ENCODE measurements around the gene CSH1.
A peak's percentile ranks its signal among the peaks of the same experiment; 100 is the strongest.
"Not testable (repeated sequence)": the region's sequence is repeated elsewhere in the genome, so short reads cannot be mapped to it uniquely, and the experiment has no call there.

The CSH1 gene

DNA sequence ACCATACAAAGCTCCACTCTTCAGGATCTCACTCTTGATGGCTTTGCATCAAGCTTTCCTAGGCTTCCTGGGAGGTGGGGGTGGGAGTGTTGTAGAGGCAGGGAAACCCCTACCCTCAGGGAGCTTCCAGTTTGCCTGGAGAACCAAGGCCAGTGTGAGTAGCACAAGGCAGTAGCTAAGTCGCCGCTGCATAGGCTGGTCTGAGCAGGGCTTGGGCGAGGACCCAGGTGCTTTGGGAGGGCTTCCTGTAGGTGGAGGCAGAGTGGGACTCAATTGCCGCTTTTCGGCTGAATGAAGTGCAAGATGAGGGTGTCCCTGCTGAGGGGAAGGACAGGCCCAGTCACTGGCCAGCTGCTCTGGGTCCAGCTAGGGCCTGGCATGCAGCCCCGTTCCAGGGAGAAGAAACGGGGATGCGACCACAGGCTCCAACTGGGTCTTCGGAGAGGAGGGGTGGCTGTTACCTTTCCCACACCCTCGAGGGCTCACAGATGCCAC lies 31.8 kb upstream of the CSH1 start:
- DNase-seq, result no peak

DNA sequence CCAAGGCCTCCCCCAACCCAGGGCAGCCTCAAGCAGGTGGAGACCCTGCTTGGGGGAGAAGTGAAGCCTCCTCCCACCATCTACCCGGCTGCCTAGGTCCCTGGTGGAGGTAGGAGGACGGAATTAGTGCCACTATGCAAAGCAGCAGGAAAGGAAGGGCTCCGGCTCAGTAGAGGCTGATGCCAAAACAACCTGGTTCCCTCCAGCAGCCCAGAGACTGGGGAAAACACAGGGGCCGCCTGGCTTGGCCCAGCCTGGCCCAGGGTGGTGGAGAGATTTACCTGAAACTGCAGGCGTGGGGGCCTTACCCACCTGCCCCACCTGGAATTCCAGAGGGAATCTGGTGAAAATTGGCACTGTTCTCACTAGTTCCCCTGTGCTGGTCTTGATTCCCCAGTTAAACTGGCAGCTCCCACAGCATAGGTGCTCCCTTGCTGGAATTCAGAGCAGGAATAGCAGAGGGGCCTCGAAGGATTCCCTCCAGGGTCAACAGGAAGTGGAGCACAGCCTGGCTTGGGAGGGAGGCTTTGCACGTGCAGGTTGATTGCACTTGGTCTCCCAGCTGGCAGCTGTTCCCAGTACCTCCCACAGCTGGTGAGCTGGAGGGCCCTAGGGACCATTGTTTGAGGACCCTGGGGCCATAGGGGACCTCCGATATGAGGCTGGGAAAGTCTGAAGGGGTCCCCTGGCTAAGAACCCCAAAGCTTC lies 31.2 kb upstream of the CSH1 start:
- no peak for DNase-seq

DNA sequence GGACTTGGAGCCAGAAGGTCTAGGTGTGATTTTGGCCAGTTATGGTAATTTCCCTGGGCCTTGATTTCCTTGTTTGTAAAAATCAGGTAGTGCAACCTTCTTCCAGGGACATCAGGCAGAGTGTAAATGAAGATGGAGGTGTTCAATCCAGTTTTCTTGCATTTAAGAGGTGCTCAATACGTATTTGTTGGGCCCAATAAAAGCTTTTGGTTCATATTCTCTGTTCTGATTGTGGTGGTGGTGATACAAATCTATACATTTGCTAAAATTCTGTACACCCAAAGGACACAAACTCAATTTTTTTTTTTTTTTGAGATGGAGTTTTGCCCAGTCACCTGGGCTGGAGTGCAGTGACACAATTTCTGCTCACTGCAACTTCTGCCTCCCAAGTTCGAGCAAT lies 29.8 kb upstream of the CSH1 start:
- no peak for DNase-seq

DNA sequence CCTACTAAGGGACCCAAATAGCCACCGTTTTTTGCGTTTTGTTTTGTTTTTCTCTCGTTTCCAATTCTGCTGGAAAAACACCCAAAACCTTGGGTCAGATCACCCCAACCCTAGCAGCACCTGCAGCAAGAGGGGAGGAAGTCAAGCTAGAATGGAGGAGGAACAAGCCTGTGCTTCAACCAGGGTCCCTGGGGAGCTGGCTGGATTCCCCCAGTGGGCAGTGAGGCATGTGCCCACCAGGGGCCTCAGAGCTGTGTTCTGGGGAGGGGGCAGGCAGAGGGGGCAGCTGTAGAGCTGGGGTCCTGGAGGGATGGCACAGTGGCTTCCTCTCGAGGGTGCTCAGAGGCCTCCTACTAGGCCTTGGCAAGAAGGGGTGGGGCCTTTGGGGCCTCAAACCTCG lies 29.2 kb upstream of the CSH1 start:
- no peak for DNase-seq

DNA sequence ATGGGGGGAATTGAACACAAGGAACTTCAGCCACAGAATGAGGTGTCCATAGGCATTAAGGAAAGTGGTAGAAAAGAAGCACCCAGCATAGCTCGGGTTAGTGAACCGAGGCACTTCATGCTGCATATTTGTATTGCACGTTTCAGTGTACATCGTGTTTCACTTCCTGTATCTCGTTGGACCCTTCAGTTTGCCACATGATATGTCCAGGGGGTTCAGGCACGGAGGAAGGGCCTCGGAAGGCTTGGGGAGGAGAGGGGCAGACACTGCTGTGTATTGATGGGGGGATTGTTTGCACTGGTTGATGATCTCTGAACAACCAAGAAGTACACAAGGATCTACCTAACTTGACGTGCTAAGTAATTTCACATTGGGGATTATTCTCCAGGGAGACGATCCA lies 26.0 kb upstream of the CSH1 start:
- DNase-seq, result not testable (repeated sequence)

DNA sequence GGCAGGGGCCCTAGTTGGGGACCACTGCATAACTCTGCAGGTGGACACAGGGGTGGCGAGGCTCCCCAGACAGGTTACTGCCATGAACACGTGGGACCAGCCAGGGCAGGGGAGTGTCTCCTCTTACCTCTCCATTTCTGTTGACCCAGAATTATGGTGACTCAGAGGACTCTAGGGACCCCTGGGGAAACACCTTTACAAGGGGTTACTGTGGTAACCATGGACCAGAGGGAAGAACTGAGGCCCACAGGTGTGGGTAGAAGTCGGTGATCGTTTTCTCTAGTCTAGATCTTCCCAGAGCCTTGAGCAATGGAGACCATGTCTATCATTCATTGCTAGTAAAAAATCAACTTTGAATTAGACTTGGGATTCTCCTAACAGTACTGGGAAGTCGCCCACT lies 24.4 kb upstream of the CSH1 start:
- not testable (repeated sequence) for DNase-seq

DNA sequence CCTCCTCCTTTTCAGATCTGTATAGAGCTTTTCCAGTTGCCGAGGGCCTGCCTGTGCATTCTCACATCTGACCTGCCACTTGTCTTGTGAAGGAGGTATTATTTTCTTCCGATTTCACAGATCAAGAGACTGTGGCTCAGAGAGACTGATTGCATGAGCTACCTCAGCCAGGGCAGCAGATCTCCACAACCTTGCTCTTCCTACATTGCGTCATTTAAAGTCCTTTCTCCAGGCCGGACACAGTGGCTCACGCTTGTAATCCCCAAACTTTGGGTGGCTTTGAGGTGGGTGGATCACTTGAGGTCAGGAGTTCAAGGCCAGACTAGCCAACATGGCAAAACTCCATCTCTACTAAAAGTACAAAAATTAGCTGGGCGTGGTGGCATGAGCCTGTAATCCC lies 23.7 kb upstream of the CSH1 start:
- DNase-seq, result not testable (repeated sequence)

DNA sequence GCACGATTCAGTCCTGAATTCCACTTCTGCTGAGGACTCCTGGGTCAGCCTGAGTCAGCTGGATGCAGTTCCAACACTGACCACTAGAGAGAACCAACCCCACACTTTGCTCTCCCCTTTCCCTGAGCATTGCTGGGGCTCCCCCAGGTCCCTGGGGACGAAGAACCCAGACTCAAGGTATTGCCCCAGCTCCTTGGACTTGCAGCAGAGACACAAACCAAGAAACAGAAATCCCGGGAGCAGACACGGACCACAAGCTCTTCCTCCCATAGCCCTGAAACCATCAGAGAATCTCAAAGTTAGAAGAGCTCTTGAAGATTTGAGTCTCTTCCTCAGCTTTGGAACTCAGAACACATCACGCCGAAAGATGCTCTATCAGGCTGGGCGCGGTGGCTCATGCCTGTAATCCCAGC lies 22.9 kb upstream of the CSH1 start:
- peak; percentile 72 for DNase-seq

DNA sequence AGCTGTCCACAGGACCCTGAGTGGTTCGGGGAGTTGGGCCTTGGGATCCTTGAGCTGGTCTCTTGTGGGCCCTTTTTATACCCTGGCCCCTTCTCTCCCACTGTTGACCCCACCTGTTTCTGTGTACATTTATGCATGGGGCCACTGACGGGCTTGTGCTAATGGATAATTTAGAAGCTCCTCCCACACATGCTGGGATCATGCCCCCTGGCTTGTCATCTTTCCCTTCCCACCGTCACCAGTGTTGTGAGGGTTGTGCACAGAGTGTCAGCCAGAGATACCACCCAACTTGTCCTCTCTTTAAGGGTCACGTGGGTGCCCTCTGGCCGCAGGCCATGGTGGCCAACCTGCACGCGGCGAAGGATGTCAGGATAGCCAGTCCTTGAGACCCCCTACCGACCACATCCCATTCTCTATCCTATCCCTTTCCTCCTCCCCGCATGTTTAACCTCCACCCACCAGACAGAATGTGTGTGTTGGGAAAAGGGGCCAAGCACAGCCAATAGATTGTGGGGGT lies 22.5 kb upstream of the CSH1 start, which contains the start of gene GH1:
Gene GH1, minus strand, starts transcription at position 51 of the 517 bp plus-strand sequence. CDS start 63 bp downstream, outside the sequence.
- DNase-seq, result not testable (repeated sequence)

DNA sequence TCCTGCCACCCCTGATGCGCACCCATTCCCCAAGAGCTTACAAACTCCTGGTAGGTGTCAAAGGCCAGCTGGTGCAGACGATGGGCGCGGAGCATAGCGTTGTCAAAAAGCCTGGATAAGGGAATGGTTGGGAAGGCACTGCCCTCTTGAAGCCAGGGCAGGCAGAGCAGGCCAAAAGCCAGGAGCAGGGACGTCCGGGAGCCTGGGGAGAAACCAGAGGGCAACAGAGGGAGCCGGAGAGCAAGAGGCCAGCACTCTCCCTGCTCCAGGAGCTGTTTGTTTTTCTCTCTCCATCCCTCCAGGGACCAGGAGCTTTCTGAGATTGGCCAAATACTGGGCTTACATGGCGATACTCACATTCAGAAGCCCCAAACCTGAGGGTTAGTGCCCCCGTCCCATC lies 21.9 kb upstream of the CSH1 start:
- DNase-seq, result no peak

DNA sequence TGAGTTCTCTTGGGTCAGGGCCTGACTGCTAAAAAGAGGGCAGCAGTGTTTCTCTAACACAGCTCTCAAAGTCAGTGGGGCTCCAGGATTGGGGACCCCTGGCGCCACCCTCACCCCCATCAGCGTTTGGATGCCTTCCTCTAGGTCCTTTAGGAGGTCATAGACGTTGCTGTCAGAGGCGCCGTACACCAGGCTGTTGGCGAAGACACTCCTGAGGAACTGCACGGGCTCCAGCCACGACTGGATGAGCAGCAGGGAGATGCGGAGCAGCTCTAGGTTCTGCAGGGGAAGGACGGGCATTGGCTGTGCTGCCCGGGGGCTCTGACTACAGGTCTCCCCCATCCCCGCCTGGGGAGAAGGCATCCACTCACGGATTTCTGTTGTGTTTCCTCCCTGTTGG lies 21.3 kb upstream of the CSH1 start:
- DNase-seq, result no peak

DNA sequence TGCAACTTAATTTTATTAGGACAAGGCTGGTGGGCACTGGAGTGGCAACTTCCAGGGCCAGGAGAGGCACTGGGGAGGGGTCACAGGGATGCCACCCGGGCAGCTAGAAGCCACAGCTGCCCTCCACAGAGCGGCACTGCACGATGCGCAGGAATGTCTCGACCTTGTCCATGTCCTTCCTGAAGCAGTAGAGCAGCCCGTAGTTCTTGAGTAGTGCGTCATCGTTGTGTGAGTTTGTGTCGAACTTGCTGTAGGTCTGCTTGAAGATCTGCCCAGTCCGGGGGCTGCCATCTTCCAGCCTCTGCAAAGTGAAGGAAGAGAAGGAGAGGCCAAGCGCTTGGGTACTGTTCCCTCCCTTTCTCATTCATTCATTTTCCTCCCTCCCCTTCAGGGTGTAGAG lies 20.8 kb upstream of the CSH1 start:
- not testable (repeated sequence) for DNase-seq

DNA sequence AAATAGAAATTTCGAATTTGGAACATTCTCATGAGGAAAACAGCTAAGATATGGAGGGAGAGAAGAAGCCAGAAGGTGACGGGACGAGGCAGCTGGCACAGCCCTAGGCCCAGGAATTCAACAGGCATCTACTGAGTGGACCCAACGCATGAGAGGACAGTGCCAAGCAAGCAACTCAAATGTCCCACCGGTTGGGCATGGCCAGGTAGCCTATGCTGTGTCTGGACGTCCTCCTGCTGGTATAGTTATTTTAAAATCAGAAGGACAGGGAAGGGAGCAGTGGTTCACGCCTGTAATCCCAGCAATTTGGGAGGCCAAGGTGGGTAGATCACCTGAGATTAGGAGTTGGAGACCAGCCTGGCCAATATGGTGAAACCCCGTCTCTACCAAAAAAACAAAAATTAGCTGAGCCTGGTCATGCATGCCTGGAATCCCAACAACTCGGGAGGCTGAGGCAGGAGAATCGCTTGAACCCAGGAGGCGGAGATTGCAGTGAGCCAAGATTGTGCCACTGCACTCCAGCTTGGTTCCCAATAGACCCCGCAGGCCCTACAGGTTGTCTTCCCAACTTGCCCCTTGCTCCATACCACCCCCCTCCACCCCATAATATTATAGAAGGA lies 20.3 kb upstream of the CSH1 start:
- no peak for DNase-seq

DNA sequence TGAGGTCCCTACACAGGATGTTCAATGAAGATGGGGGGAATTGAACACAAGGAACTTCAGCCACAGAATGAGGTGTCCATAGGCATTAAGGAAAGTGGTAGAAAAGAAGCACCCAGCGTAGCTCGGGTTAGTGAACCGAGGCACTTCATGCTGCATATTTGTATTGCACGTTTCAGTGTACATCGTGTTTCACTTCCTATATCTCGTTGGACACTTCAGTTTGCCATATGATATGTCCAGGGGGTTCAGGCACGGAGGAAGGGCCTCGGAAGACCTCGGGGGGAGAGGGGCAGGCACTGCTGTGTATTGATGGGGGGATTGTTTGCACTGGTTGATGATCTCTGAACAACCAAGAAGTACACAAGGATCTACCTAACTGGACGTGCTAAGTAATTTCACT lies 19.4 kb upstream of the CSH1 start:
- not testable (repeated sequence) for DNase-seq

DNA sequence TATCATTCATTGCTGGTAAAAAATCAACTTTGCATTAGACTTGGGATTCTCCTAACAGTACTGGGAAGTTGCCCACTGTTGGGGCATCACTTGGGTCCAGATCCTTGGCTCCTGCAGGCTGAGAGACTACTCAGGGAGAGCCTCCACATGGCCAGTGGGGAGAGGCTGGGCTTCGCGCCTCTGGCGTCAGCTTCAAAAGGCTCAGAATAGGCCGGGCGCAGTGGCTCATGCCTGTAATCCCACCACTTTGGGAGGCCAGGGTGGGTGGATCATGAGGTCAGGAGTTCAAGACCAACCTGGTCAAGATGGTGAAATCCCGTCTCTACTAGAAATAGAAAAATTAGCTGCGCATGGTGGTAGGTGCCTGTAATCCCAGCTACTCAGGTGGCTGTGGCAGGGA lies 18.1 kb upstream of the CSH1 start:
- no peak for DNase-seq

DNA sequence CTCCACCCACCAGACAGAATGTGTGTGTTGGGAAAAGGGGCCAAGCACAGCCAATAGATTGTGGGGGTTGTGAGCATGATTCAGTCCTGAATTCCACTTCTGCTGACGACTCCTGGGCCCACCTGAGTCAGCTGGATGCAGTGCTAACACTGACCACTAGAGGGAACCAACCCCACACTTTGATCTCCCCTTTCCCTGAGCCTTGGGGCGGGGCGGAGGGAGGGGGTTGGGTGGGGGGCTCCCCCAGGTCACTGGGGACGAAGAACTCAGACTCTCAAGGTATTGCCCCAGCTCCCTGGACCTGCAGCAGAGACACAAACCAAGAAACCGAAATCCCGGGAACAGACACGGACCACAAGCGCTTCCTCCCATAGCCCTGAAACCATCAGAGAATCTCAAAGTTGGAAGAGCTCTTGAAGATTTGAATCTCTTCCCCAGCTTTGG lies 15.3 kb upstream of the CSH1 start:
- peak; percentile 44 for DNase-seq

DNA sequence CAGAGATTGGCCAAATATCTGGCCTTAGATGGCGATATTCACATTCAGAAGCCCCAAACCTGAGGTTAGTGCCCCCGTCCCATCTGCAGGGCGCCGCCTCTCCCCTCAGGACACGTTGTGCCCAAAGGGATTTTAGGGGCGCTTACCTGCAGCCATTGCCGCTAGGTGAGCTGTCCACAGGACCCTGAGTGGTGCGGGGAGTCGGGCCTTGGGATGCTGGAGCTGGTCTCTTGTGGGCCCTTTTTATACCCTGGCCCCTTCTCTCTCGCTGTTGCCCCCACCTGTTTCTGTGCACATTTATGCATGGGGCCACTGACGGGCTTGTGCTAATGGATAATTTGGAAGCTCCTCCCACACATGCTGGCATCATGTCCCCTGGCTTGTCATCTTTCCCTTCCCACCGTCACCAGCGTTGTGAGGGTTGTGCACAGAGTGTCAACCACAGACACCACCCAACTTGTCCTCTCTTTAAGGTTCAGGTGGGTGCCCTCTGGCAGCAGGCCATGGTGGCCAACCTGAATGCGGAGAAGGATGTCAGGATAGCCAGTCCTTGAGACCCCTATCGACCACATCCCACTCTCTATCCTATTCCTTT lies 14.8 kb upstream of the CSH1 start, which contains the start of gene CSHL1:
Gene CSHL1, minus strand, starts transcription at position 218 of the 595 bp plus-strand sequence. Its CDS starts 62 bp downstream, at position 156.
- DNase-seq, result no peak

DNA sequence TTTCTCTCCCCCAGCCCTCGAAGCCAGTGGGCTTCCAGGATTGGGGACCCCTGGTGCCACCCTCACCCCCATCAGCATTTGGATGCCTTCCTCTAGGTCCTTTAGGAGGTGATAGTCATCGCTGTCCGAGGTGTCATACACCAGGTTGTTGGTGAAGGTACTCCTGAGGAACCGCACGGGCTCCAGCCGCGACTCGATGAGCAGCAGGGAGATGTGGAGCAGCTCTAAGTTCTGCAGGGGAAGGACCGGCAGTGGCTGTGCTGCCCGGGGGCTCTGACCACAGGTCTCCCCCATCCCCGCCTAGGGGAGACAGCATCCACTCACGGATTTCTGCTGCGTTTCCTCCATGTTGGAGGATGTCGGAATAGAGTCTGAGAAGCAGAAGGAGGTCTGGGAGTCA lies 13.7 kb upstream of the CSH1 start:
- DNase-seq, result no peak

DNA sequence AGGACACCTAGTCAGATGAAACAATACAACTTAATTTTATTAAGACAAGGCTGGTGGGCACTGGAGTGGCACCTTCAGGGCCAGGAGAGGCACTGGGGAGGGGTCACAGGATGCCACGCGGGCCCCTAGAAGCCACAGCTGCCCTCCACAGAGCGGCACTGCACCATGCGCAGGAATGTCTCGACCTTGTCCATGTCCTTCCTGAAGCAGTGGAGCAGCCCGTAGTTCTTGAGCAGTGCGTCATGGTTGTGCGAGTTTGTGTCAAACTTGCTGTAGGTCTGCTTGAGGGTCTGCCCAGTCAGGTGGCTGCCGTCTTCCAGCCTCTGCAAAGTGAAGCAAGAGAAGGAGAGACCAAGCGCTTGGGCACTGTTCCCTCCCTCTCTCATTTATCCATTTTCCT lies 13.2 kb upstream of the CSH1 start:
- not testable (repeated sequence) for DNase-seq

DNA sequence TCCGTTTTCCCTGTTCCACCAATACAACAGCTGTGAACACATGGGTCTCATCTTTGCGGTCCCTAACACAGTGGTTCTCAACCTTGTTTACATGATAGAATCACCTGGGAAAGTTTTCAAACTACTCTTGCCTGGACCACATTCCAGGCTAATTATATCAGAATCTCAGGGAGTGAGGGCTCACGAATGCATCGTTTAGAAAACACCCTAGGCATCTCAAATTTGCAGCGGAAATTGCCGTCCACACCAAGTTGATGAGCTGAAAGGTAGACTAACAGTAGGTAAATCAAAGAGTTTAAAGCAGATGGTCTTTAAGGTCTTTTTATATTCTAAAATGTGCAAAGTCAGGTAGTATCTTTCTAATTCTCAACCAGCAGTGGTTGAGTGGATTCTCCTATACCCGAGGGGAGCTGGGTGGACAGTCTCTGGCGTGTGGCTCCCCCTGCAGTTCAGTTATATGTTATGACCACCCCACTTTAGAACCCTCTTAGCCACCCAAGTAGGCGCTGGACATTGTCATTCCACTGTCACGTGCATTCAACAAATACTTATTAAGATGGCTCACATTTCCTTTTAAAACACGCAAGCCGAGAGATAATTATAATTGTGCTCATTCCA lies 10.9 kb upstream of the CSH1 start:
- DNase-seq, result peak; percentile 19

DNA sequence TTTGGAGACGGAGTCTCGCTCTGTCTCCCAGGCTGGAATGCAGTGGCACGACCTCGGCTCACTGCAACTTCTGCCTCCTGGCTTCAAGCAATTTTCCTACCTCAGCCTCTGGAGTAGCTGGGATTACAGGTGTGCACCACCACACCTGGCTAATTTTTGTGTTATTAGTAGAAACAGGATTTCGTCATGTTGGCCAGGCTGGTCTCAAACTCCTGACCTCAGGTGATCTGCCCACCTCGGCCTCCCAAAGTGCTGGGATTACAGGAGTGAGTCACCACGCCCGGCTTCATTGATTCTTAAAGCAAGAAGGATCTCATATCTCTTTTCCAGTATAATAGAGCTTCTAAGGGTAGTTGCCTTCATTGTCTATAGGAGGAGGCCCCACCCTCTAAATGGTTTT lies 8.4 kb upstream of the CSH1 start:
- DNase-seq, result not testable (repeated sequence)

DNA sequence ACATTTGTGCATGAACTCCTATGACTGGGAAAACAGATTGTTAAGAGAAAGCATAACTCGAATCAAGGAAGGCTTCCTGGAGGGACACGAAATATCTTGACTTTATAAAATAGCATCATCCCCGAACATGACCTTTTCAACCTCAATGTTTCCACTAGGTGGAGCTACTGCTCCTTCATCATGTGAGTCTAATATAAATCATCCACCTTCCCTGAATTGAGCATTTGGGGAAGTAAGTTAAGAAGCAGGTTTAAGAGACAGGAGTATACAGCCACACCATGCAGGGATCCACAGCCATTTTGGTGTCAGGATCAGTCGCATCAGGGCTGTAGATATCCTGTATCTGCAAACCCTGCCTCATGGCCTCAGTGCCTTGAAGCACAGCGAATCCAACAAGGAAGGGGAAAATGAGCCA lies 7.4 kb upstream of the CSH1 start:
- peak; percentile 19 for DNase-seq

DNA sequence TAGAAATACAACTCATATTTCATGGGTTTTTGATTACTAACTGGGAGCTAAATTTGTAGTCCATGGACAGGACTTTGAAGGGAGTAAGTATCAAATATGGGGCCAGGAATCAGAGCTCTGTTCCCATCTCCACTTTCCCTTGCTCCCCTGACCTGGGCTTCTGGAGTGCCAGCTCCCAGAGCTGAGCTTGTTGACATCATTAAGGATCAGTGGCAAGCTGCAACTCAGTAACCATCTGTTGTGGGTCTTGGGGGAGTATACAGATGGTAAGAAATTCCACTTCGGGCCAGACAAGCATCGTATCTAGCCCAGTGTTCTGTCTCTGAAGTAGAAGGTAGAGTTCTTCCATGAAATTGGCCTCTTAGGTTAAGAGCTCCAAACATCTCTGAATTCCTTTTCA lies 5.6 kb upstream of the CSH1 start:
- not testable (repeated sequence) for DNase-seq

All from suppressor macrophage treated with lipopolysaccharide for 4 hours (primary cell).